ENCODE results near the gene VPS41.

VPS41 gene

DNA sequence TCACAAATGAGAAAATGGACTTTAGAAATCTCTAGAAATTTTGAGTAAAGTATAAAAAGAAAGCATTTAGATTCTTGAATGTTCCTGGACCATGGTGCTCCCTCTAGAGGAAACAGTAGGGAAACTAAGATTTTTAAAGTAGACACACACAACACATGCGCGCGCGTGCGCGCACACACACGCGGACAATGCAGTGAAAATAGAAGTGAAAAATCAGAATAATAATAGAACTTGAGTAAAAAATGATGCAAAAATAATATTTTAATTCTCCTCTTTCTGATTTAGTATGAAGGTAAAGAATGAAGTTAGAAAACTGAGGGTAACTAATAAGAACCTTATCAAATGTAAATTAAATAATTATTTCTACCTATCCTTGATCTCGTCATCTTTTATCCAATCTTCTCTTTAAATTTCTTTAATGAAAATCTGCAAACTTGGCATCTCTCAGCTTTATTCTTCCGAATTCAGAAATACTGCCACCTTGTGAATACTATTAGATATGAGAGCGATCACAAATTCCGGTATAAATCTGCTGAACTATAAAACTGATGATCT lies 160.9 kb downstream of the VPS41 start:
- FAIRE-seq (no peak), DNase-seq (ENCODE audit: insufficient read length) (no peak)
- TF ChIP-seq POLR2AphosphoS5 (IDR thresholded peaks at IDR 0.05; ENCODE audit: low read depth, low read length) (no peak), TAF1 (IDR thresholded peaks at IDR 0.05; ENCODE audit: borderline replicate concordance, low read depth, low read length) (no peak)

DNA sequence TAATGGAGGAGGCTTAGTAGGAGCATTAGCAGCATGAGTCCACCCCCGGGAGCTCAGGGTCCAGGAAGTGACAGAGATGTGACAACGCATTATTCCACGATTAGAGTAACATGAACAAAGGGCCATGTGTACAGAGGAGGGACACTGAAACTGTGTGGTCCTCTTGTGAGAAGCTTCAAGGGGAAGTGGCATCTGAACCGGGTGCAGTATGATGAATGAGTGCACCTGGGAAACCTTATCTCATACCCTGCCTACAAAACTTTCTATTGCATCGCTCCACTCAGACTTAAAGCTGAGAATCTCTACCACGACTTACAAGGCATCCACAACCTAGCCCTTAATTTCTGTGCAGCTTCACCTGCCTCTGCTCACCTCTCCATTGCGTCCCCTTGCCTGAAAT lies 162.6 kb downstream of the VPS41 start:
- TF ChIP-seq POLR2A (IDR thresholded peaks at IDR 0.05; ENCODE audit: low read depth, low read length) (no peak), TAF1 (IDR thresholded peaks at IDR 0.05; ENCODE audit: borderline replicate concordance, low read depth, low read length) (no peak), POLR2AphosphoS5 (IDR thresholded peaks at IDR 0.05; ENCODE audit: low read depth, low read length) (no peak)
- no peak for FAIRE-seq
- DNase-seq (ENCODE audit: insufficient read length), result no peak

DNA sequence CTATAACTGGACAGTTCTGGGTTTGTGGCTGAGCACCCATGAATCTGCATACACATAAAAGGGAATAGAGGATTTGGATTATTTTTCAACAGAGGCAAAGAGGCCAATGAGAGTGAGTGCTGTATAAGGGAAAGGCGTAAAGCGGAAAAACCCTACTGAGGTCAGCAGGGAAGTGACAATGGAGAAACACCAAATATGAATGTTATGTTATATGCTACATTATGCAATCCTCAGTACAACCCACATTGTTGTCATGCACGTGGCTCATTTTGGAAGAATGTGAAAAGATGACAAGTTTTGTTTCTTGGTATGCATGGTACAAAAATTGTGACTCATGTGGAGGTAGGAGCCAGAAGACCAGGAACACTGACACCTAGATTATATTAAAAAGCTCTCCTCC lies 164.2 kb downstream of the VPS41 start:
- DNase-seq (ENCODE audit: insufficient read length) (no peak), FAIRE-seq (no peak)
- TF ChIP-seq POLR2AphosphoS5 (IDR thresholded peaks at IDR 0.05; ENCODE audit: low read depth, low read length), result no peak
- no peak for TF ChIP-seq POLR2A (IDR thresholded peaks at IDR 0.05; ENCODE audit: low read depth, low read length)
- no peak for TF ChIP-seq TAF1 (IDR thresholded peaks at IDR 0.05; ENCODE audit: borderline replicate concordance, low read depth, low read length)

DNA sequence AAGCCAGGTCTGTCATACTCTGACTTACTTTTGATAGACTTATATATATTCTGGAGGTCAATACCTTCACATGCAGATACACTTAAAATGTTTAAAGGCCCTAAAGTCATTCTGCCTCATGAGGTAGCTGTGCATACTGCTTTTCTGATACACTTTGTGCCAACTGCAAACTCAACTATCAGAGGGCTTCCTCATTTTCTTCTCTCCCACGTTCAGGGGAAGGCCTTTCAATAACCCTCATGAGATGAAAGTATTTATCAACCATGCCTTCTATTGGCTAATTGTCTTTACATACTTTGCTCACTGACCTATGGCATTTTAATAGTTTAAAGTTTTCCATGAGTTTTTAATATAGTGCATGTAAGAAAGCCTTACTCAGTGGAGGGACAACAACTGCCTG lies 165.1 kb downstream of the VPS41 start:
- DNase-seq (ENCODE audit: insufficient read length), result no peak
- TF ChIP-seq POLR2AphosphoS5 (IDR thresholded peaks at IDR 0.05; ENCODE audit: low read depth, low read length) (no peak), POLR2A (IDR thresholded peaks at IDR 0.05; ENCODE audit: low read depth, low read length) (no peak), TAF1 (IDR thresholded peaks at IDR 0.05; ENCODE audit: borderline replicate concordance, low read depth, low read length) (no peak)
- no peak for FAIRE-seq

DNA sequence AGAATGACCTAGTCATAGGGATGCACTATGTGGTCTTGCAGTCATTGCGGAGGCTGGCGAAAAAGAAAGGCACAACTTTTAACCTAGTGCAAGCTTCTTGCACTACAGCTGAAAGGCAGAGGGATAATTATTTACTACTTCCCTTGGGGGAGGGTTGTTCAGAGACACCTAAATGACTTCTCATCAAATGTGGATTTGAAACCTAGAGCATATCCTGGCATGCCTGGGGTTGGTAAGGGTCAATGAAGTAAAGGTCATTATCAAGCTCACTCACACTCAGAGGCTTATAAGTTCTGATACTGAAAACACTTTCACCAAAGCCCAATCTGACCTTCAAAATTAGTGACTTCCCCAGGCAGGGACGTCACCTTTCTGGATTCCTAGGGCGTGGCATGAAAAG lies 168.9 kb downstream of the VPS41 start:
- DNase-seq (ENCODE audit: insufficient read length) (no peak), FAIRE-seq (no peak)
- TF ChIP-seq TAF1 (IDR thresholded peaks at IDR 0.05; ENCODE audit: borderline replicate concordance, low read depth, low read length), result no peak

DNA sequence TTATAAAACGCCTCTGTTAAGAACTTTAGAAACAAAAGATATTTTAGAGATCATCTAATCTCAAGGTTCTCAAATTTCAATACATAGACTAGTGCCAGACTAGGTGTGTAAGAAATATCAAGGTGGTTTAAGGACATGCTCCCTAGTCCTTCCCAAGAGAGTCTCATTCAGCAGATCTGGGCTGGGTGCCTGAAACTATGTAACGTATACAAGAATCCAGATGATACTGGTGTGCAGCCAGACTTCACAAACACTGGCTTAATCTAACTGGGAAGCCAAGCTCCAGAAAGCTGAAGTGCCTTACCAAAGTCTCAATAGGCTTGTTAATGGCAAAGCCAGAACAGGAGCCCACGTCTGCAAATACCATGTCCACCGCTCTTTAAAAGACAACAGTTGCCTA lies 172.9 kb downstream of the VPS41 start:
- TF ChIP-seq TAF1 (IDR thresholded peaks at IDR 0.05; ENCODE audit: borderline replicate concordance, low read depth, low read length) (no peak), POLR2AphosphoS5 (IDR thresholded peaks at IDR 0.05; ENCODE audit: low read depth, low read length) (no peak), POLR2A (IDR thresholded peaks at IDR 0.05; ENCODE audit: low read depth, low read length) (no peak)
- DNase-seq (ENCODE audit: insufficient read length) (no peak), FAIRE-seq (no peak)

DNA sequence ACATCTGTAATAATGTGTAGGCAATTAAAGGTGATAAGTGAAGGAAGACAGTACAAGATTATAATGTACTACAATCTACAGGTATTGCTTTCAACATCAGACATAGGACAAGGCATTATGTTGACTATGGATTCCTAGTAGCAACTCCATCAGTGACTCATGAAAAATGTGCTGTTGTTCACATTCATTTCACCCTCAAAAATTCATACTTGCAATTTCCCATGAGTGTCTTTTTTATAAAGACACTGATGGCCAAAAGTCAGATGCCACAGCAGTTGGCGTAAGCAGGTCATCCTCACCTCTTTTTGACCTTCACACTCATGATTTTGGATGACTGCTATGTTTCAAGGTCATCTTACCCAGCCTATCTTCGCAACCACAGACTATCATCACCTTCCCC lies 177.8 kb downstream of the VPS41 start:
- FAIRE-seq, result no peak
- DNase-seq (ENCODE audit: insufficient read length), result no peak
- TF ChIP-seq TAF1 (IDR thresholded peaks at IDR 0.05; ENCODE audit: borderline replicate concordance, low read depth, low read length) (no peak), POLR2AphosphoS5 (IDR thresholded peaks at IDR 0.05; ENCODE audit: low read depth, low read length) (no peak), POLR2A (IDR thresholded peaks at IDR 0.05; ENCODE audit: low read depth, low read length) (no peak)

DNA sequence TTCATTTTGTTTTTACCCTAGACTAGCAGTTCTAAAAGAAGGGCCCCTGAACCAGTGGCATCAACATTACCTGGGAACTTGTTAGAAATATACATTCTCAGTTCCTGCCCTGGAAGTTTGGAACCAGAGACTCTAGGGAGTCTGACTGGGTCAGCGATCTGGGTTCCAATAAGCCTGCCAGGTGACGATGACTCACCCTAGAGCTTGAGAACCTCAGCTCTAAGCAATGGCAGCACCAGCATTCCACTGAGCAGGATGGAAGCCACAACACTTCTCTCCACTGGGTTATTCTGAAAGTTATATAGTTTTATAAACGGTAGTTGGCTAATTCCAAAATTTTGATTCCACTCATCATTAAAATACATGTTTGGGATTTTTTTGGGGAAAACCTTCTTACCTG lies 180.8 kb downstream of the VPS41 start:
- FAIRE-seq (no peak), DNase-seq (ENCODE audit: insufficient read length) (no peak)

DNA sequence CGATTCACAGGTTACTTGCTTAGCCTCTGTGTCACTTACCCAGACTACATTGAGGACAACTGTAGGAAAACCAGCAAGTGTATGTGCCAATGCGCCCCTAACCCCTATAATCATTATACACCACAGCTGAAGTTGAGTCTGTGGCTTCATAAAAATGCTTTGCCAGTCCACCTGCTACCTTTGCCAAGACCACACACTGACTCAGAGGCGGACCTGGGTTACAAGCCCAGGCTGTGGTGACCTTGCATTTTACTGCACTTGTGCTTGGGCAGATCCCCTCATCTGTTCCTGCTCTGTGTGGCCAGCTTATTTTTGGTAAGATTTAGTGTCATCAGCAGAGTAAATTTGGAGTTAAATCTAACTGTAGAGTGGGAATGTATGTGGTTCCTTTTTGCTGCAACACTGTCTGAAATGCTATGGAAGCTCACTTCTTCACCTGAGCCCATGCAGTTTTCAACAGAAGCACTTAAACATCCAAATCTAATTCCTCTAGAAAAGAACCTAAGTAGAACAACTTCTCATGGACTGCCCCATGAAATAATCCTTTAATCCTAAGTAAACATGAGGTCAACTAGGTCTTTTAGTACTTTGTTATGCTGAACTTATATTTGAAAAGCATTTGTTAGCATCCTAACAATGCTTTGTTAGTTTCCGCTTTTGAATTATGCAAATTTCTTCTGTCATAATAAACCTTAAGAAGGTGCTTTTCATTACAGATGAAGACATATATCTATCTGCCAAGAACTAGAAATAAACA lies 181.6 kb downstream of the VPS41 start:
- FAIRE-seq (no peak), DNase-seq (ENCODE audit: insufficient read length) (no peak)
- TF ChIP-seq POLR2AphosphoS5 (IDR thresholded peaks at IDR 0.05; ENCODE audit: low read depth, low read length) (no peak), POLR2A (IDR thresholded peaks at IDR 0.05; ENCODE audit: low read depth, low read length) (no peak), TAF1 (IDR thresholded peaks at IDR 0.05; ENCODE audit: borderline replicate concordance, low read depth, low read length) (no peak)

More for the DNA sequence above, 180.8 kb downstream of the VPS41 start:
- TF ChIP-seq POLR2AphosphoS5 (IDR thresholded peaks at IDR 0.05; ENCODE audit: low read depth, low read length) (no peak), POLR2A (IDR thresholded peaks at IDR 0.05; ENCODE audit: low read depth, low read length) (no peak), TAF1 (IDR thresholded peaks at IDR 0.05; ENCODE audit: borderline replicate concordance, low read depth, low read length) (no peak)

DNA sequence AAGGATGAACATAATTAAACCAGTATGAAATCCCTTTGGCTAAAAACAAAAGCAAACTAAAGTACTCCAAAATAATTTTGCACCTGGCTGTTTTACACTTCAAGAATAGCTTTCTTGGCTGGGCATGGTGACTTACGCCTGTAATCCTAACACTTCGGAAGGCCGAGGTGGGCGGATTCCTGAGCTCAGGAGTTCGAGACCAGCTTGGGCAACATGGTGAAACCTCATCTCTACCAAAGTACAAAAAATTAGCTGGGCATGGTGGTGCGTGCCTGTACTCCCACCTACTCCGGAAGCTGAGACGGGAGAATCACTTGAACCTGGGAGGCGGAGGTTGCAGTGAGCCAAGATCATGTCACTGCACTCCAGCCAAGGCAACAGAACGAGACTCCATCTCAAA lies 185.7 kb downstream of the VPS41 start:
- no peak for FAIRE-seq
- TF ChIP-seq POLR2AphosphoS5 (IDR thresholded peaks at IDR 0.05; ENCODE audit: low read depth, low read length), result no peak
- no peak for DNase-seq (ENCODE audit: insufficient read length)

DNA sequence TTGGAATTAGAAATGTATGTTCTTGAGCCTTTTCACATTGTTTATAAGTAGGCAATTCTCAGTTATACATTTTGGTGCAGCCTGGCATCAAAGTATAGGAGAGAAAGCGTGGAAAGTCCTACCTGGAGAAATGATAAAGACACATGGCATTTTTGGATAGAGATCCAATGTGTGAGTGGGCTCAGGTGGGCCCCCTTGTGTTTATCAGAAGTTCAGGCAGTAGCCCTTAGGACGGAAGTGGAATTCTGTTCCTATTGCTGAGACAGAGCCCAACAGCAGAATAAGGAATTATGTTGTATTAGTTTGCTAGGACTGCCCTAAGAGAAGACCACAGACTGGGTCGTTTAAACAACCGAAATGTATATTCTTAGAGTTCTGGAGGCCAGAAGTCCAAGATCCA lies 192.6 kb downstream of the VPS41 start:
- no peak for TF ChIP-seq POLR2A (IDR thresholded peaks at IDR 0.05; ENCODE audit: low read depth, low read length)
- no peak for TF ChIP-seq POLR2AphosphoS5 (IDR thresholded peaks at IDR 0.05; ENCODE audit: low read depth, low read length)
- no peak for TF ChIP-seq TAF1 (IDR thresholded peaks at IDR 0.05; ENCODE audit: borderline replicate concordance, low read depth, low read length)
- DNase-seq (ENCODE audit: insufficient read length) (no peak), FAIRE-seq (no peak)

DNA sequence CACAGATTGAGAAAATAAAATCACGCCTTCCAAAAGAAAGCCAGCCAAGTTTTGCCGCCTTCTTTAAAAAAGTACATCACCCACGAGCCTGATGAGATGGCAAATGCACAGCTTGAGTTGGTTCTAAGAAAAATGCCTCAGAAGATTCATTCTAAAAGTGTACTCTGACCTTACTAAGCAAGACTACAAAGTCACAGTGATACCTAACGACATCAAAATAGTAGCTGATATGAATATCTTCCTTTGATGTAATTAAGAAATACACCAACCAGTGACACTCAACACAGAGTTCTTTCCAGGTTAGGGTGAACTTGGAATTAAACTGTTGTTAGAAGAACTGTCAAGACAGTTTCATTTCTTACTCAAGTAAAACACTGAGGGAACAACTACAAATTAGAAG lies 199.9 kb downstream of the VPS41 start:
- no peak for DNase-seq (ENCODE audit: insufficient read length)
- FAIRE-seq, result no peak
- TF ChIP-seq TAF1 (IDR thresholded peaks at IDR 0.05; ENCODE audit: borderline replicate concordance, low read depth, low read length), result no peak
- no peak for TF ChIP-seq POLR2AphosphoS5 (IDR thresholded peaks at IDR 0.05; ENCODE audit: low read depth, low read length)
- no peak for TF ChIP-seq POLR2A (IDR thresholded peaks at IDR 0.05; ENCODE audit: low read depth, low read length)

All from GM12892 (cell line).